Dedifferentiated amniotic fluid mesenchymal stem cell (primary cell): Measurements from ENCODE around the gene VAV1.
"Not testable (repeated sequence)": the region's sequence is repeated elsewhere in the genome, so short reads cannot be mapped to it uniquely, and the experiment has no call there.

Experiments used
- DNase-seq: peaks from one replicate; pipeline ENCODE4 v3.0.0-alpha.2; 2016; ENCODE audit errors: extremely low spot score

Gene VAV1

DNA sequence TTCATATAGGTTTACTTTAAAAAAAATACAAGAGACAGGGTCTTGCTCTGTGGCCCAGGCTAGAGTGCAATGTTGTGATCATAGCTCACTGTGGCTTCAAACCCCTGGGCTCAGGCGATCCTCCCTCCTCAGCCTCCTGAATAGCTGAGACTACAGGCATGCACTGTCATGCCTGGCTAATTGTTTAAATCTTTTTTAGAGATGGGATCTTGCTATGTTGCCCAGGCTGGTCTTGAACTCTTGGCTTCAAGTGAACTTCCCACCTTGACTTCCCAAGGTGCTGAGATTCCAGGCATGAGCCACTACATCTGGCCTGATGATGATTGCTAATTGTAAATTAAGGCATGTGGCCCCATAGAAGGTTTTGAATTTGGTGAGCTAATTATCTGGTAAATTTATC lies 79.5 kb downstream of the VAV1 start:
- no peak for DNase-seq

DNA sequence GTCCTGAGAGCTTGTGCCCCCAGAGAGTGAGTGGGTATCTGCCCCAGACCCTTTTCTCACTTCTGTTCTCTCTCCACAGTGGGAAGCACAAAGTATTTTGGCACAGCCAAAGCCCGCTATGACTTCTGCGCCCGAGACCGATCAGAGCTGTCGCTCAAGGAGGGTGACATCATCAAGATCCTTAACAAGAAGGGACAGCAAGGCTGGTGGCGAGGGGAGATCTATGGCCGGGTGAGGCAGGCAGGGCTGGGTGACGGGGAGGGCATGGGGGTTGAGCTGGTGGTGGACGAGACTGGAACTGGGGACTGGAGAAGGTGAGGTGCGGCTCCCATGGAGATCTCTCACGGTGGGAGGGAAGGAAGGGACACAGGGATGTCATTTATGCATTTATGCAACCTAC lies 81.4 kb downstream of the VAV1 start:
- DNase-seq: no peak

DNA sequence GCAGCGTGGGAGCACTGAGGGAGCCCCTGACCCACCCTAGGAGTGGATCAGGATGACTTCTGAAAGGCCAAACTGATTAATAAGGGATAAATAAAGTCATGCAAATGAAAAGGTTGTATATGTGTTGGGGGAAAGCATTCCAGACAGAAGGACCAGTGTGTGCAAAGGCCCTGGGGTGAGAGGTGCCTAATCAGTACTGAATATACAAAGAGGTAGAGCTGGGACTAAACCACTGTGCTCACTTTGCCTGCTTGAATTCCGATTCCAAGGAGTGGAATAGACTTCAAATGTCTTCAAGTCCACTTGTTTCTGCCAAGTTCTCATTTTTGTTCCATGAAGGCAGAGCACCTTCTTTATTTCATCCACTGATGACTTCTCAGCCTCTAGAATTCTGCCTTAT lies 82.2 kb downstream of the VAV1 start:
- no peak for DNase-seq

DNA sequence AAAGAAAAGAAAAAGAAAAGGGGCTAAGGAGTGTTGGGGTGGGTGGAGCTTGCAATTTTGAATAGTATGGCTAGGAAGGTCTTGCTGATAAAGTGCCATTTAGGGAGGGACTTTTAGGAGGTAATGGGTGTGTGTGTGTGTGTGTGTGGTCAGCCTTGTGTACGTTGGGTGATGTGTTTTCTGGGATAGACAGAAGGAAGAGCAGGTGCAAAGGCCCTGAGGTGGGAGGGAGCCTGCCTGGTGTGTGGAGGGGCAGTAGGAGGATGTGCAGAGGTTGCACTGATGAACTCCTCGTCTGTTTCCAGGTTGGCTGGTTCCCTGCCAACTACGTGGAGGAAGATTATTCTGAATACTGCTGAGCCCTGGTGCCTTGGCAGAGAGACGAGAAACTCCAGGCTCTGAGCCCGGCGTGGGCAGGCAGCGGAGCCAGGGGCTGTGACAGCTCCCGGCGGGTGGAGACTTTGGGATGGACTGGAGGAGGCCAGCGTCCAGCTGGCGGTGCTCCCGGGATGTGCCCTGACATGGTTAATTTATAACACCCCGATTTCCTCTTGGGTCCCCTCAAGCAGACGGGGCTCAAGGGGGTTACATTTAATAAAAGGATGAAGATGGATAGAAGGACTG lies 84.4 kb downstream of the VAV1 start:
- no peak for DNase-seq

DNA sequence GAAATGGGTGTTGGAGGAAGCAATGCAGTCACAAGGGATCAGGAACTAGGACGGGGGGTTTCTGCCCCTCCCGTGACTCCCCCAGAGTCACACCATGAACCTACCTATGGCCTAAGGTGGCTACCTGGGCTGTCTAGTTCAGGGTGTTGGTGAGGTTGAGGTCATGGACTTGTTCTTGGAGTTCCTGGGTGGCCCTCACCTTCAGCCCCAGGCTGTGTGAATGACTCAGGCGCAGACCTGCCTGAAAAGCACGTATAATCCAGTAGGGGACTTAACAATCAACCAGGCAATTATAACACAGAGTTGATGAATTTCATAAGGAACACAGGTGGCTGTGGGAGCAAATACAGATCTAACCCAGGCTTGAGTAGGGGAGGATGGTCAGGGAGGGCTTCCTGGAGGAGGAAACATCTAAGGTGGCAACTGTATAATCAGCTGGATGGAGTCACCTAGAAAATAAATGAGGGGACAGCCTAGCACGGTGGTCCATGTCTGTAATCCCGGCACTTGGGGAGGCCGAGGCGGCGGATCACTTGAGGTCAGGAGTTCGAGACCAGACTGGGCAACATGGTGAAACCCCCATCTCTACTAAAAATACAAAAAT lies 89.3 kb downstream of the VAV1 start:
- no peak for DNase-seq

DNA sequence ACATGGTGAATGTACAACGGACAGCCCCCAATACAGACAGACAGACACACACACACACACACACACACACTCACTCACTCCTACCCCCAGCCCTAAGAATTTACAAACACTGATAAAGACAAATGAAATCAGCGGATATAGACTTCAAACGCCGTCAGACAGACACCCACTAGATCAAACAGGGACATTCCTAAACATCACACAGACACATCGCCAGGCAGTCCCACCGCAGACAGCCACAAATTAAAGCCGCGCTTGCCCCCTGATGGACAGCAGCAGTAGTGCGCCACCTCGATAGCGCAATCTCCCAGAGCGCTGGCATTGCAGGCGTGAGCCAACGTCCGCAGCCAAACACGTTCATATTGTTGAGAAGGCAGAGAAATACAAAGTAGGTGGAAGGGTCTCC lies 90.2 kb downstream of the VAV1 start:
- DNase-seq: peak; percentile 61

DNA sequence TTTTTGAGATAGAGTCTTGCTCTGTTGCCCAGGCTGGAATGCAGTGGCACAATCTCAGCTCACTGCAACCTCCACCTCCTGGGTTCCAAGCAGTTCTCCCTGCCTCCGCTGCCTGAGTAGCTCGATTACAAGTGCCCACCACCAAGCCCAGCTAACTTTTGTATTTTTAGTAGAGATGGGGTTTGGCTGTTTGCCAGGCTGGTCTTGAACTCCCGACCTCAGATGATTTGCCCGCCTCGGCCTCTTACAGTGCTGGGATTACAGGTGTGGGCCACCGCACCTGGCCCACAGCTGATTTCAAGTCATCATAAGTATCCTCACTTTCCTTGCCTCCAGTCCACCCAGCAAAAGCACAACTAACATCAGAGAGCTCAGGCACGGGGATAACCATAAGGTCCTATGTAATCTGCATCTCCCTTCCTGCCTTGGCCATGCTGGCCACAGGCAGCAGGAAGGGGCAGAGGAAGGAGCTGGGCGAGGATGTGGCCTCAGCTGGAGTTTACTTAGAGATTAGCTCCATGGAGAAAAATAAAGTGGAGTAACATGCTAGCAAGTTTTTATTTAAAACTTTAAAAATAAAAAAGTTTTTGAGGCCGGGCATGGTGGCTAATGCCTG lies 91.9 kb downstream of the VAV1 start:
- DNase-seq: no peak

DNA sequence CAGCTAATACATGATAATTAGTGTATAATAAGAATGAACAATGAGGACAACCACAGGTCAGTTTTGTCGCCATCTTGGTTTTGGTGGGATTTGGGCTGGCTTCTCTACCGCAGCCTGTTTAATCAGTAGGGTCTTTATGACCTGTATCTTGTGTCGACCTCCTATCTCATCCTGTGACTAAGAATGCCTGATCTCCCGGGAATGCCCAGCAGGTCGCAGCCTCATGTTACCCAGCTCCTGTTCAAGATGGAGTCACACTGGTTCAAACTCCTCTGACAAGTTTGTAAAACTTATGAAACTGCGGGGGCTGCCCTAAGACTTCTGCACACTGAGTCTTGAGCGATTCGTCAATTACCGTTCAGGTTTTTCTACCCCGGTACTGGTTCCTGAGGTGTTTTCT lies 93.3 kb downstream of the VAV1 start:
- DNase-seq: no peak

DNA sequence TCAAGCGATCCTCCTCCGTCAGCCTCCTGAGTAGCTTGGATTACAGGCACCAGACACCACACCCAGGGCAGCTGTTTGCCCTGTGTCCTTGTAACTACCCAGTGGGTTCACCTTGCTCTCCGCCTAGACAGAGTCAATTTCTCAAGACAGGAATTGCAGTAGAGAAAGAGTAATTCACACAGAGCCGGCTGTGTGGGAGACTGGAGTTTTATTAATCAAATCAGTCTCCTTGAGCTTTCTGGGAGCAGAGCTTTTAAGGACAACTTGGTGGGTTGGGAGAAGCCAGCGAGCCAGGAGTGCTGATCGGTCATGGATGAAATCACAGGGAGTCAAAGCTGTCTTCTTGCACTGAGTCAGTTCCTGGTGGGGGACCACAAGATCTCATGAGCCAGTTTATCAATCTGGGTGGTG lies 94.2 kb downstream of the VAV1 start:
- no peak for DNase-seq

DNA sequence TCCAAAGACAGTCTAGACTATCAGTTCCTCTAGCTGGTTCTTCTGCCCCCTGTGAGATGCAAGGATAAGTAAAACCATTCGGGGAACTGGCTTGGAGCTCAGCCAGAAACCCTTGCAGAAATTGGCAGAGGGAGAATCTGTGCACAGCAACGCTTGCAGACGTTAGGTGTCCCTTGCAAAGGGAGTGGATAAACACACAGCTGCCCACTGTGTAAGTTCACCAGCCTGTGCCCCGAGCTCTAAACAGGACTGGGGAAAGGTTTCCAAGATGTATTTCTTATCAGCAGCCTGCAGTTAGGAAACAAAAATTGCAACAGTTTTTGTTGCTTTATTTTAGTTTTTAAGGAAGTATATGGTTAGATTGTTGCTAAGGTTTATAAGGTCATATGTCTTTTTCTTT lies 95.8 kb downstream of the VAV1 start:
- DNase-seq: no peak

DNA sequence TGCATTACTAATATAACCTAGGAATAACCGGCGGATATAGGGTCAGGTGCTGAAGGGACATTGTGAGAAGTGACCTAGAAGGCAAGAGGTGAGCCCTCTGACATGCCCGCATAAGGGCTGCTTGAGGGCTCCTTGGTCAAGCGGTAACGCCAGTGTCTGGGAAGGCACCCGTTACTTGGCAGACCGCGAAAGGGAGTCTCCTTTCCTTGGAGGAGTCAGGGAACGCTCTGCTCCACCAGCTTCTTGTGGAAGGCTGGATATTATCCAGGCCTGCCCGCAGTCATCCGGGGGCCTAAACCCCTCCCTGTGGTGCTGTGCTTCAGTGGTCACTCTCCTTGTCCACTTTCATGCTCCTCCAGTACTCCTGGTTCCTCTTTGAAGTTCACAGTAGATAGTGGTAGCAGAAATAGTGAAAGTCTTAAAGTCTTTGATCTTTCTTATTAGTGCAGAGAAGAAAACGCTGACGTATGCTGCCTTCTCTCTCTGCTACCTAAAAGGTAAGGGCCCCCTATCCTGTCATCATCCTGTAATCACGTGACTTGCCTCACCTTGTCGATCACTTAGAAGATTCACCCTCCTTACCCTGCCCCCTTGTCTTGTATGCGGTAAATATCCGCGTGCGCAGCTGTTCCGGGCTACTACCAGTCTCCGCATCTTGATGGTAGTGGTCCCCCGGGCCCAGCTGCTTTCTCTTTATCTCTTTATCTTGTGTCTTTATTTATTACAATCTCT lies 96.8 kb downstream of the VAV1 start:
- not testable (repeated sequence) for DNase-seq

DNA sequence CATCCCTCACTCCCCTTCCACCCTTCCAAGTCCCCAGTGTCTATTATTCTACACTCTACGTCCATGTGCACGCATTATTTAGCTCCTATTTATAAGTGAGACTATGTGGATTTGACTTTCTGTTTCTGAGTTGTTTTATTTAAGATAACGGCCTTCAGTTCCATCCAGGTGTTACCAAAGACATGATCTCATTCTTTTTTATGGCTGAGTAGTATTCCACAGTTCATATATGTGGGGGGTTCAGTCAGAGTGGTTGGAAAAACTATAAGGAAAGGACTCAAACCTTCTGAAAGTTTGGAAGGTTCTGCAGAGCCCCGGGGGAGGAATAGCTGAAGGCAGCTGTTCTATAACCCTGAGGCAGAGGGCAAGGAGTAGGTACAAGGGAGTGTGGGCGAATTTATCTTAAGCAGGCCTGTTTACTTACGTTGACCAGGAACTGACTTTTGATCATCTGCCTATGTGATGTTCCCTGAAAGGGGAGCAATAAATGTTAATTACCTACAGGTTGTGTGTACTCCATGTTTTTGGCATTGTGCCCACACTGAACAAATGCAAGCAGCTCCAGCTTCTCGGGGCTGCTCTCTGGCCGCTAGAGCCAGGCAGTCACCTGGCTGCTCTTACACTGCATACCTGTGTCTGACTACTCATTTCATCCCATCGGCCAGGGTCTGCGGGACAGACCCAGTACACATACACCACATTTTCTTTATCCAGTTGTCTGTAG lies 101.4 kb downstream of the VAV1 start:
- DNase-seq: no peak

DNA sequence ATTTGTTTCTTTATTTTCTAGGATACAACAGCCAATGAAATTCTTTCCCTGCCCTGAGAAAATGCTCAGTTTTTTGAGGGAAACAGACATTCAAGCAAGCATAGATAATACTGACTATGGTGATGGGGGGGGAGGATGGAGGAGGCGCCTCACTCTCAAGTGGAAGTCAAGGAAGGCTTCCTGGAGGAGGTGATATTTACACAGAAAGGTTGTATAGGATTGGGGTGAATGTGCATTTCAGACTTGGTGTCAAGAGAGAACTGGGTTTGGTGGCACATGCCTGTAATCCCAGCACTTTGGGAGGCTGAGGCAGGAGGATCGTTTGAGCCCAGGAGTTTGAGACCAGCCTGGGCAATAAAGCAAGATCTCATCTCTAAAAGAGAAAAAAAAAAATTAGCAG lies 102.7 kb downstream of the VAV1 start:
- DNase-seq: no peak

DNA sequence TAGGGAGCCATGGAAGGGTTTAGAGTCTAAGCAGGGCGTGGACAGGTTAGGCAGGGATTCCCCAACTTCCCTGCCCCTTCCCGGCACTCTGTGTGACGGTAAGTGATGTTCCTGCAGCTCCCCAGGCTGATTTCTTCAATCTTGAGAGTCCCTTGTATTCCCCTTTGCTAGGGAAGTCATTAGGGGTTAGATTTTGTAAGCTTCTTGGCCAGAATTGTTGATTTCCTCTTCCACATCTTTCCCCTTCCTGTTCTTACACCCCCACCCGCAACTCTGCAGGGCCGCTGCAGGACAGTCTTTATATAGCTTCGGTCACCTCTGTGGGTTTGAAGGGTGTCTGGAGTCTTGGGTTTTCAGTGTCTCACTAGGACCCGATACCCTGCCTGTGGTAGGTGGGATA lies 104.2 kb downstream of the VAV1 start:
- DNase-seq: no peak

DNA sequence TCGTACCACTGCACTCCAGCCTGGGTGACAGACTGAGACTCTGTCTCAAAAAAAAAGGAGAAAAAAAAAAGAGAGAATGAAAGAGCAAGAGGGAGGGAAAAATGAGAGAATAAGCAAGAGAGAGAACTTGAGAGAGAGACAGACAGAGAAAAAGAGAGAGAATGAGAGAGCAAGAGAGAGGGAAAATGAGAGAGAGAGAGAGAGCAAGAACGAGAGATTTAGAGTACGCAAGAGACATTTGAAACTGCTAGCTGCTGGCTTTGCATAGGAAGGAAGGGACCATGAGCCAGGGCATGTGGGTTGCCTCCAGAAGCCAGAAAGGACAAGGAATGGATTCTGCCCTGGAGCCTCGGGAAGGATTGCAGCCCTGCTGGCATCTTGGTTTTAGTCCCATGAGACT lies 105.3 kb downstream of the VAV1 start:
- DNase-seq: no peak

DNA sequence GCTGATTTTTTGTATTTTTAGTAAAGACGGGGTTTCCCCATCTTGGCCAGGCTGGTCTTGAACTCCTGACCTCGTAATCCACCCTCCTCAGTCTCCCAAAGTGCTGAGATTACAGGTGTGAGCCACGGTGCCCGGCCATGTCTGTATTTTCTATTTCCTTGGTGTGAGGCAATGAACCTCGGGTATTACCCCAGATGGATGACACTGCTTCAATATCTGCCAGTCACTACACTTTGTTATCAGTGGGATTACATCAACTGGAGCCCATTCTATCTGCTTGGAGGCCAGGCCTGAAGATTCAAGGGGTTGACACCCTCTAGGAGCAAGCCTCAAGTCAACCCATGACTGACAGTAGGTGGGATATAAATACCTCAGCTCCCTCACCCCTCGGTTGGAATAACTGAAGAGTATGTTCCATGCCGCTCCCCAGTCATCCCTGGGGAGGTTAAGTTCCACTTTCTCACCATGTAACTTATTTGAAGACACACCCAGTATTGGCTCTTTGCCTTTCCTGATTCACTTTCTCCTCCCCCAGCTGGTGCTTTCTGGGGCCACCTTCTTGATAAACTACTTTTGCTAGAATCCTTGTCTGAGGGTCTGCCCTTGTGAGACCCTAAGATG lies 113.9 kb downstream of the VAV1 start:
- no peak for DNase-seq

DNA sequence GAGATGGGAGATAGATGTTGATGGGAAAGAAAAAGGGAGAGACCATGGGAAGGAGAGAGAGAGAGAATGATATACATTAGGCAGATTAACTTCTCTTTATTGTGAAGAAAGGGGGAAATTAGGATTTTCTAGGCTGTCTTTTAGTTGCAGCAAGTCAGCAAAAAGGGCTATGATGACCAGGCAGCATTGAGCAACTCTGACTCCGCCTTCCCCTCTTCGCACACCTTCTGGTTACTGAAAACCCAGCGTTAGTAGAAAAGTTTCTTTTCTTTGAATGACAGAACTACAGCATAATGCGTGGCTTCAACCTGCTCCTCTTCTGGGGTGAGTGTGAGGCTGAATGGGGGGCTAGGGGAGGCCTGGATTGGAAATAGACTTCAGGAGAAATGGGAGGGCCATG lies 114.8 kb downstream of the VAV1 start, which contains the start of gene ADGRE1:
Gene ADGRE1 (plus strand): TSS at position 264 of the 400 bp plus-strand sequence. CDS start 30 bp downstream, at position 294.
- no peak for DNase-seq

DNA sequence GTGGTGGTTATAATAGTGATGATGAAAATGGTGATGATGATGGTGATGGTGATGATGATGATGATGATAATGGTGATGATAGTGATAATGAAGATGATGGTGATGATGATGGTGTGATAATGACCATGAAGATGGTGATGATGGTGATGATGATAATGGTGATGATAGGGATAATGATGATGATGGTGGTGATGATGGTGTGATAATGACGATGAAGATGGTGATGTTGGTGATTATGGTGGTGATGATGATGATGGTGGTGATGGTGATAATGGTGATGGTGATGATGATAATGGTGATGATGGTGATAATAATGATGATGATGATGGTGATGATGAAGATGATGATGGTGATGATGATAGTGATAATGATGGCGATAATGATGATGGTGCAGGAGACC lies 116.5 kb downstream of the VAV1 start:
- no peak for DNase-seq

DNA sequence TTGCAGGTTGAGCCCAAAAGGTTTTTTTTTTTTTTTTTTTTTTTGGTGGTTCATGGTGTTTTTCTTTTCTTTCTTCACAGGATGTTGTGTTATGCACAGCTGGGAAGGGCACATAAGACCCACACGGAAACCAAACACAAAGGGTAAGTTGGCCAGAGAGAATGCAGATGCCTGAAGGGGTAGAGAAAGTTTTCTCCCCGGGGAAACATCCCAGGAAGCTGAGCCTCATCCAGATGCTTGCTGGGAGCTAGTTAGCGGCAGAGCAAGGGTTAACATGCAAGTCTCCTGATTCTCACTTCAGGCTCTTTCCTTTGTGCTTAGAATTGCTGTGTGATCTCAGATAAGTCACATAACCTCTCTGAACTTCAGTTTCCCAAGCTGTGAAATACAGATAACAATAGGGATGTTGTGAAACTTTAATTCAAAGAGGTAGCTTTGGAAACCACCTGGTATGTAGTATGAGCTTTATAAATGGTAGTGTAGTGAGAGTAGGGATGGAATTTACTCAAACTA lies 117.9 kb downstream of the VAV1 start:
- no peak for DNase-seq

DNA sequence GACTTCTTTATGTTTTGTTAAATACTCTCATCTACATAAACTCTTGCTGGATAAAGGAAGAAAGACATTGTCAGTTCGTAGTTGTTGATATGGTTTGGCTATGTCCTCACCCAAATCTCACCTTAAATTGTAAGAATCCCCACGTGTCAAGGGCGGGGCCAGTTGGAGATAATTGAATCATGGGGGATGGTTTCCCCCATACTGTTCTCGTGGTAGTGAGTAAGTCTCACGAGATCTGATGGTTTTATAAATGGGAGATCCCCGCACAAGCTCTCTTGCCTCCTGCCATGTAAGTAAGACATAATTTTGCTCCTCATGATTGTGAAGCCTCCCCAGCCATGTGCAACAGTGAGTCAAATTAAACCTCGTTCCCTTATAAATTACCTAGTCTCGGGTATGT lies 118.4 kb downstream of the VAV1 start:
- no peak for DNase-seq

DNA sequence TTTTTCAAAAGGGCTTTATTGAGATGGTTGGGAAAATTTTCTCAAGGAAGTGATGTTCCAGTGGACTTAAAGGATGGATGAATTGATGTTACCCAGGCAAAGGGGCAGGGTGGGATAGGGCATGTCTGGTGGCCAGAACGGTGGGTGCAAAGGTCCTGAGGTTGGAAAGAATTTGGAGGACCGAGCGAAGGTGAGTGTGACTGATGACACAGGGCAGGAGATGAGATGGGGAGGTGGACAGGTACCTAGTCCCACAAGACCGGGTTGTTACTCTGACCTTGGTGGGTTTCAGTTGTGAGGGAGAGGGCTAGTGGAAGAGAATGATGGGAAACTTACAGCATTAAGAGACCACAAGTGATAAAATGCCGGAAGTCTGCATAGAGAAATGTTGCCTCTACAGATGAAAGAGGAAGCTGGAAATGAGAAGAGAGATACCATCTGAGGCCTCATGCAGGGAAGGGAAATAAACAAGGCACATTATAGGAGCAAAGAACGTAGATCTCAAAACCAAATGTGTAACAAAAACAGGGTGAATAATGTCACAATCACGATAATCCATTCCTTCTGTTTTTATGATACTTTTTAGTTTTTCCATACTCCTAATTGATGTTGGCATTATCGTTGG lies 119.4 kb downstream of the VAV1 start:
- no peak for DNase-seq
